PFSK-1 (cell line): ENCODE results near the gene CDK12.

Experiments used
- FOXP2 ChIP-seq: optimal IDR thresholded peaks from 2 replicates; pipeline ENCODE3; 2011; ENCODE audit warnings: borderline replicate concordance, control low read depth, inconsistent platforms; ENCODE audit not compliant: insufficient read depth; ENCODE audit errors: extremely low read length, extremely low read depth
- POLR2AphosphoS5 ChIP-seq: IDR thresholded peaks from 2 replicates; pipeline ENCODE4 v1.6.1; 2012; ENCODE audit warnings: low read depth, mild to moderate bottlenecking, control low read depth, low read length, moderate library complexity
- SIN3A ChIP-seq: IDR thresholded peaks from 2 replicates; pipeline ENCODE4 v1.6.1; 2012; ENCODE audit warnings: mild to moderate bottlenecking, low read length, moderate library complexity, borderline replicate concordance; ENCODE audit not compliant: insufficient read depth
- TAF1 ChIP-seq: IDR thresholded peaks from 2 replicates; pipeline ENCODE4 v1.6.1; 2012; ENCODE audit warnings: low read length, control low read depth, borderline replicate concordance; ENCODE audit not compliant: insufficient read depth
- TF ChIP-seq, protein P1 (sequence below), 2 experiments: IDR thresholded peaks; 2 replicates each; pipeline versions ENCODE4 v1.6.1 to v1.8.0; 2011 to 2012; ENCODE audit warnings: low read depth in 2 of 2, low read length in 2 of 2, control low read depth in 1 of 2, inconsistent platforms in 1 of 2, mild to moderate bottlenecking in 1 of 2, moderate library complexity in 1 of 2; ENCODE audit not compliant: insufficient read depth in 1 of 2

DNA sequence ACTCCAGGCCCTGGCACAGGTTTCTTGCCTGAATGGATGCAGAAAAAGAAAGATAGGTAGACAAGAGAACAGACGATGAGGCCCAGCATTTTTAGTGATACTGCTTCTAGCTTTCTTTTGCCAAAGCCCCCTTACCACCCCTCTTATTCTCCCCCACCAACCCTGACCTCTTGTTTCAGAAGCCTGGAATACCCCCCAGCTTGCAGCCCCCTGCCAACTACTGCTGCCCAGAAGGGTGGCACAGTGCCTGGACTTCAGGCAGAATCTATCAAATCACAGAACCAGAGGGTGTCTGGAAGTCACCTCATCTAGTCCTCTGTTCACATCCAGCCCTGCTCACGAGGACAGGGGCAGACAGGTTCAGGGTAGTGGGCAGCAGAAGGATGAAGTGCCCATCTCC lies 110.8 kb downstream of the CDK12 start:
- TF ChIP-seq SIN3A (no peak), FOXP2 (no peak), POLR2AphosphoS5 (no peak), TAF1 (no peak)
- TF ChIP-seq, protein P1, sequence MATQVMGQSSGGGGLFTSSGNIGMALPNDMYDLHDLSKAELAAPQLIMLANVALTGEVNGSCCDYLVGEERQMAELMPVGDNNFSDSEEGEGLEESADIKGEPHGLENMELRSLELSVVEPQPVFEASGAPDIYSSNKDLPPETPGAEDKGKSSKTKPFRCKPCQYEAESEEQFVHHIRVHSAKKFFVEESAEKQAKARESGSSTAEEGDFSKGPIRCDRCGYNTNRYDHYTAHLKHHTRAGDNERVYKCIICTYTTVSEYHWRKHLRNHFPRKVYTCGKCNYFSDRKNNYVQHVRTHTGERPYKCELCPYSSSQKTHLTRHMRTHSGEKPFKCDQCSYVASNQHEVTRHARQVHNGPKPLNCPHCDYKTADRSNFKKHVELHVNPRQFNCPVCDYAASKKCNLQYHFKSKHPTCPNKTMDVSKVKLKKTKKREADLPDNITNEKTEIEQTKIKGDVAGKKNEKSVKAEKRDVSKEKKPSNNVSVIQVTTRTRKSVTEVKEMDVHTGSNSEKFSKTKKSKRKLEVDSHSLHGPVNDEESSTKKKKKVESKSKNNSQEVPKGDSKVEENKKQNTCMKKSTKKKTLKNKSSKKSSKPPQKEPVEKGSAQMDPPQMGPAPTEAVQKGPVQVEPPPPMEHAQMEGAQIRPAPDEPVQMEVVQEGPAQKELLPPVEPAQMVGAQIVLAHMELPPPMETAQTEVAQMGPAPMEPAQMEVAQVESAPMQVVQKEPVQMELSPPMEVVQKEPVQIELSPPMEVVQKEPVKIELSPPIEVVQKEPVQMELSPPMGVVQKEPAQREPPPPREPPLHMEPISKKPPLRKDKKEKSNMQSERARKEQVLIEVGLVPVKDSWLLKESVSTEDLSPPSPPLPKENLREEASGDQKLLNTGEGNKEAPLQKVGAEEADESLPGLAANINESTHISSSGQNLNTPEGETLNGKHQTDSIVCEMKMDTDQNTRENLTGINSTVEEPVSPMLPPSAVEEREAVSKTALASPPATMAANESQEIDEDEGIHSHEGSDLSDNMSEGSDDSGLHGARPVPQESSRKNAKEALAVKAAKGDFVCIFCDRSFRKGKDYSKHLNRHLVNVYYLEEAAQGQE (IDR thresholded peaks at IDR 0.05; ENCODE audit: insufficient read depth in 1 of 2, low read depth in 2 of 2, low read length in 2 of 2): no peak
